HG03139 (cell line): Measurements from ENCODE around the gene SPEF2.
A peak's percentile ranks its signal among the peaks of the same experiment; 100 is the strongest.

ENCODE experiments used
- ATAC-seq: cut with Tn5 transposase; IDR thresholded peaks from one replicate; pipeline ENCODE4 v1.9.1; 2021; ENCODE audit not compliant: unreplicated experiment

Gene SPEF2

GRCh38 chr5:35781181-35781790 is 163.6 kb downstream of the SPEF2 start:
- ATAC-seq = no peak

GRCh38 chr5:35783551-35783950 is 165.9 kb downstream of the SPEF2 start:
- ATAC-seq = no peak

- no peak for ATAC-seq
Measured at GRCh38 chr5:35785601-35786085, 168.0 kb downstream of the SPEF2 start.

- ATAC-seq = no peak
Measured at GRCh38 chr5:35788724-35789123, 171.1 kb downstream of the SPEF2 start.

GRCh38 chr5:35789732-35790456 is 172.2 kb downstream of the SPEF2 start:
- ATAC-seq = no peak

GRCh38 chr5:35790457-35790822 is 172.8 kb downstream of the SPEF2 start:
- no peak for ATAC-seq

GRCh38 chr5:35794328-35794619 is 176.6 kb downstream of the SPEF2 start:
- ATAC-seq = no peak

- no peak for ATAC-seq
Measured at GRCh38 chr5:35794684-35795375, 177.2 kb downstream of the SPEF2 start.

- no peak for ATAC-seq
Measured at GRCh38 chr5:35799181-35799580, 181.5 kb downstream of the SPEF2 start.

- ATAC-seq = no peak
Measured at GRCh38 chr5:35799753-35800152, 182.1 kb downstream of the SPEF2 start.

- no peak for ATAC-seq
Measured at GRCh38 chr5:35803191-35803651, 185.6 kb downstream of the SPEF2 start.

GRCh38 chr5:35804201-35804653 is 186.6 kb downstream of the SPEF2 start:
- no peak for ATAC-seq

- no peak for ATAC-seq
Measured at GRCh38 chr5:35804841-35805240, 187.2 kb downstream of the SPEF2 start.

- ATAC-seq = no peak
Measured at GRCh38 chr5:35810601-35811000, 192.9 kb downstream of the SPEF2 start.

GRCh38 chr5:35811108-35811741 is 193.6 kb downstream of the SPEF2 start:
- ATAC-seq = no peak

- no peak for ATAC-seq
Measured at GRCh38 chr5:35813521-35813920, 195.9 kb downstream of the SPEF2 start.

- peak; percentile 85 for ATAC-seq
Measured at GRCh38 chr5:35815089-35815936, 197.7 kb downstream of the SPEF2 start.

GRCh38 chr5:35816881-35817521 is 199.3 kb downstream of the SPEF2 start:
- ATAC-seq = no peak

GRCh38 chr5:35819026-35819425 is 201.4 kb downstream of the SPEF2 start:
- no peak for ATAC-seq

GRCh38 chr5:35819668-35820067 is 202.0 kb downstream of the SPEF2 start:
- ATAC-seq = no peak
